Thyroid gland (tissue), 4 donors: ENCODE results near the gene BCL6B. TPM values are rescaled to one million over a fixed set of nuclear protein-coding genes. Genes with fewer than 3 reads are reported as not detected.
A peak's percentile ranks its signal among the peaks of the same experiment; 100 is the strongest.
"Not testable (repeated sequence)": the region's sequence is repeated elsewhere in the genome, so short reads cannot be mapped to it uniquely, and the experiment has no call there.

ENCODE experiments used
- DNase-seq, 2 donors: peaks; one replicate each; pipeline ENCODE4 v3.0.0-alpha.2; 2019
- H3K27ac ChIP-seq, 3 donors: fragments of 200-600 bp; sonication (generic); 1 replicate in 2 of 3; 2 replicates in 1 of 3; pipeline ENCODE4 v1.5.1; 2016 to 2019; ENCODE audit warnings: mild to moderate bottlenecking in 1 of 3, moderate library complexity in 1 of 3
- H3K27me3 ChIP-seq: fragments of 200-600 bp; sonication (generic); one replicate; pipeline ENCODE4 v1.5.1; 2019
- H3K36me3 ChIP-seq, 2 donors: fragments of 200-600 bp; sonication (generic); one replicate each; pipeline ENCODE4 v1.5.1; 2016 to 2019
- H3K4me1 ChIP-seq, 2 donors: fragments of 200-600 bp; sonication (generic); one replicate each; pipeline ENCODE4 v1.5.1; 2017 to 2019
- H3K4me3 ChIP-seq, 3 donors: fragments of 200-600 bp; sonication (generic); replicated peaks in 1 of 3; 1 replicate in 2 of 3; 2 replicates in 1 of 3; pipeline ENCODE4 v1.5.1; 2016; ENCODE audit warnings: mild to moderate bottlenecking in 1 of 3
- H3K9me3 ChIP-seq: fragments of 200-600 bp; sonication (generic); one replicate; pipeline ENCODE4 v1.5.1; 2017
- CTCF ChIP-seq, 6 experiments: fragments of 200-600 bp in 3 of 6; fragments of 450-650 bp in 3 of 6; sonication (generic) in 3 of 6; IDR thresholded peaks; one replicate each; pipeline ENCODE4 v1.5.1; 2016 to 2019; ENCODE audit warnings: antibody characterized with exemption in 6 of 6, mild to moderate bottlenecking in 2 of 6, inconsistent platforms in 1 of 6, moderate library complexity in 1 of 6
- POLR2A ChIP-seq, 2 donors: fragments of 450-650 bp; IDR thresholded peaks; one replicate each; pipeline ENCODE4 v1.6.1; 2017; ENCODE audit warnings: antibody characterized with exemption in 2 of 2, mild to moderate bottlenecking in 2 of 2, moderate library complexity in 1 of 2
- WGBS, 2 donors: methylation state at CpG; one replicate each; pipeline ENCODE4 v1.1.5; 2017; 5-methylcytosine and 5-hydroxymethylcytosine counted together
- intact Hi-C: fragments of 100-400 bp; cut with DNase I; formaldehyde crosslinking; loops from one replicate; pipeline ENCODE4 v1.15.1; 2023
- total RNA-seq, 4 donors: library from RNA; depleted of rRNA; stranded (reverse); fragments of >200 nt; gene quantifications; one replicate each; pipeline ENCODE4 v1.2.3, GENCODE V29; 2016

The BCL6B gene
- total RNA-seq, 4 donors from 2014 or later = 3.1 to 18.9 (median 7.6) TPM

DNA sequence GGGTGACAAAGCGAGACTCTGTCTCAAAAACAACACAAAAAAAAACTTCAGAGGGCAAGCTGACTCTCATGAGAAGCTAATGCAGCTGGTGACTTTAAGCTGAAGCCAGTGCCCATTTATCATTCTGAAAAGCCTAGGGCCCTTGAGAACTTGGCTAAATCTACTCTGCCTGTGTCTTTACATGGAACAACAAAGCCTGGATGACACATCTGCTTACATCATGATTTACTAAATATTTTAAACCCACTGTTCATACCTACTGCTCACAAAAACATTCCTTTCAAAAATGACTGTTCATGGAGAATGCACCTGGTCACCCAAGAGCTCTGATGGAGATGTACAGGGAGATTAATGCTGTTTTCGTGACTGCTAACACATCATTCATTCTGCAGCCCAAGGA is 33.1 kb upstream of the BCL6B start:
- TF ChIP-seq POLR2A (IDR thresholded peaks at IDR 0.05) = no peak
- intact Hi-C loops = no loop called here
- Histone ChIP-seq H3K27me3 (no peaks in the 10 kb centered on the region), H3K9me3 (no peaks in the 10 kb centered on the region), H3K4me1 (no peaks in the 10 kb centered on the region), H3K36me3 (no peaks in the 10 kb centered on the region), H3K4me3 (no peak overlapping the region), H3K27ac (no peak overlapping the region)
- no peak for DNase-seq
- 90 to 91% methylated on average over 2 of the region's 2 CpGs for WGBS, 2 donors

DNA sequence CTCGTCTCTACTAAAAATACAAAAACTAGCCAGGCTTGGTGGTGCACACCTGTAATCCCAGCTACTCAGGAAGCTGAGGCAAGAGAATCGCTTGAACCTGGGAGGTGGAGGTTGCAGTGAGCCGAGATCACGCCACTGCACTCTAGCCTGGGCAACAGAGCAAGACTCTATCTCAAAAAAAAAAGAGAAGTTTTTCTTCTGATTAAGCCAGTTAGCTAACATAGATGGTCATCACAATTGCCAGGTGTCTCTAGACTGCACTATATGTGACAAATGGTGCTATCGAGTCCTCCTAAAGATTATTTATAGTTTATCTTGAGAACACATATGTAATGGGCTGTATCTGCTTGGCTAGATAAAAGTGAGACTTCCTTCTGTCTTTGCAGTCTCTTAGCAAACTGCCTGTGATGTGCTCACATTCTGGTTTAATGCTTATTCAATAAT is 29.2 kb upstream of the BCL6B start:
- H3K9me3 ChIP-seq, H3K36me3 ChIP-seq, DNase-seq, intact Hi-C loops, H3K4me3 ChIP-seq, H3K27me3 ChIP-seq, H3K27ac ChIP-seq: not testable (repeated sequence)
- peaks cover 0 to 11% of the 10 kb centered on the region in 2 donors for H3K4me1 ChIP-seq
- WGBS, 2 donors = 86% methylated on average over 5 of the region's 5 CpGs

GRCh38 chr17:6994118-6994598 is 28.7 kb upstream of the BCL6B start:
- no peak for DNase-seq
- WGBS, 2 donors = 88 to 90% methylated on average over 10 of the region's 10 CpGs
- H3K27me3 ChIP-seq = no peaks in the 10 kb centered on the region

DNA sequence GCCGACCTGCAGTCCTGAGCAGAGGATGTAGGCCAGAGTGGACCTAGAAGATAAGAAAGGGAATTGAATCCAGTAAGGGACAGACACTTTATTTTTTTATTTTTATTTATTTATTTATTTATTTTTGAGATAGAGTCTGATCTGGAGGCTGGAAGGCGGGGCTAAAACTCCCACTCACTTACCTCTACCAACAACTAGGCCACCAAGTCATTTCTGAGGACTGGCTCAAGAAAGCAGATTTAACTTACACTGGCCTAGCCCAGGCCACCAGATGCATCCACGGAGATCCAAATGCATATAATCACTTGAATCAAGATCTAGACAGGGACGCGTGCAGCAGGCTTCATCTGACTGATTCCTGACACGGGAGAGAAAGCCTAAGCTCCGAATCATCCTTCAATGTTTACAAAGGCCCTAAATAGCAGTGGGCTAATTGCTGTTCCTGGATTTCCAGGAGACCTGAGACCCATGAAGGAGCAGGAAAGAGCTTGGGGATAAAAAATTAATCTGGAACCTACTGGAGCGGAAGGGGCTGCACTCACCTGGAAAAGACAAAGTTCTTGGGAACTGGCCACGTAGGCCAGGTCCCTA is 28.1 kb upstream of the BCL6B start:
- Histone ChIP-seq H3K4me1 (peaks cover 0 to 11% of the 10 kb centered on the region in 2 donors), H3K36me3 (peaks cover 0 to 7% of the 10 kb centered on the region in 2 donors), H3K9me3 (no peaks in the 10 kb centered on the region), H3K27ac (no peak overlapping the region), H3K4me3 (no peak overlapping the region), H3K27me3 (no peaks in the 10 kb centered on the region)
- TF ChIP-seq CTCF (IDR thresholded peaks at IDR 0.05) = no peak
- TF ChIP-seq POLR2A (IDR thresholded peaks at IDR 0.05) = no peak
- 88 to 93% methylated on average over 9 of the region's 9 CpGs for WGBS, 2 donors
- intact Hi-C loops = no loop called here
- DNase-seq = no peak

More at GRCh38 chr17:6994118-6994598, 28.7 kb upstream of the BCL6B start:
- Histone ChIP-seq H3K36me3 (peaks cover 0 to 4% of the 10 kb centered on the region in 2 donors), H3K9me3 (no peaks in the 10 kb centered on the region), H3K4me1 (peaks cover 0 to 11% of the 10 kb centered on the region in 2 donors), H3K4me3 (no peak overlapping the region), H3K27ac (no peak overlapping the region)
- no peak for TF ChIP-seq CTCF (IDR thresholded peaks at IDR 0.05)
- intact Hi-C loops = no loop called here

- intact Hi-C loops = no loop called here
- Histone ChIP-seq H3K27me3 (no peaks in the 10 kb centered on the region), H3K9me3 (no peaks in the 10 kb centered on the region), H3K36me3 (peaks cover 0 to 7% of the 10 kb centered on the region in 2 donors), H3K27ac (no peak within 1 kb of the TSS), H3K4me3 (peak within 1 kb of the TSS in 2 of 3 donors; percentile 13 to 27), H3K4me1 (peaks cover 0 to 11% of the 10 kb centered on the region in 2 donors)
- no peak for TF ChIP-seq CTCF (IDR thresholded peaks at IDR 0.05)
- peak in 1 of 2 donors; percentile 6 for TF ChIP-seq POLR2A (IDR thresholded peaks at IDR 0.05)
- DNase-seq = peak; percentile 42 to 50
- 10 to 18% methylated on average over 37 to 46 of the region's 64 CpGs for WGBS, 2 donors
Observed at GRCh38 chr17:6995500-6996255, 27.2 kb upstream of the BCL6B start, which contains the start of gene ALOX12. Gene ALOX12, plus strand, starts transcription at chr17:6996049. Its CDS starts 69 bp downstream, at chr17:6996118.
